Uterus (tissue), 2 donors: ENCODE results near the gene PP2D1.

ENCODE experiments used
- CTCF ChIP-seq, 4 experiments: fragments of 200-600 bp in 2 of 4; fragments of 450-650 bp in 2 of 4; sonication (generic) in 2 of 4; IDR thresholded peaks; one replicate each; pipeline ENCODE4 v1.5.1; 2016 to 2019; ENCODE audit warnings: antibody characterized with exemption in 4 of 4, mild to moderate bottlenecking in 2 of 4, moderate library complexity in 1 of 4
- POLR2A ChIP-seq, 2 donors: fragments of 450-650 bp; IDR thresholded peaks; one replicate each; pipeline ENCODE4 v1.6.1; 2016; ENCODE audit warnings: antibody characterized with exemption in 2 of 2, mild to moderate bottlenecking in 1 of 2, moderate library complexity in 1 of 2

DNA sequence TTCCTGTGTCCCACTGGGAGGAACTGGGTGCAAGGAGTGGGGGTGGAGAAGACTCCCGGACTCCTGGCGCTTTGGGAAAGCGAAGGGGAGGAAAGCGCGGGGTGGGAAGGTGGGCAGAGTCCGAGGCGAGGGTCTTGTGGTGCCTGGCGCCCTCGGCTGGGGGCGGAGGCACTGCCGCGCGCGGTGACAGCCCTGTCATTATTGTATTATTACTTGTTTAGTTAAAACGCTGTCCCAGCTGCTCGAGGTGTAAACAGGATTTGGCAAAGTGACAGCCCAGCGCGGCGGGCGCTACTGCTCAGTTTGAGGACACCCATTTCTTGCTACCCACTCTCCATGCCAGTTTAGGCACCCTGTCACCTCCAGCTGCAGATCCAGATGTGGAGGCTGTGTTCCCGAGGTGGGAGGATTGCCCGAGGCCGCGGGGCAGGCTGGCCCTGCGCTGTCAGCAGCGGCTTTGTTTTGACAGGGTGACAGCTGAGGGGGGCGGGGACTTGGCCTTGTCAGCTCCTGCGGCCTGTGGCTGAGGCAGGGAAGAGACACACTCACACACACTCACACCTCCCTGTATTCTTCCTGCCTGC is 29.2 kb upstream of the PP2D1 start:
- TF ChIP-seq CTCF (IDR thresholded peaks at IDR 0.05) (no peak), POLR2A (IDR thresholded peaks at IDR 0.05) (no peak)
